Ovary (tissue), 9 donors: Measurements from ENCODE around the gene TNS1. TPM values are rescaled to one million over a fixed set of nuclear protein-coding genes. Genes with fewer than 3 reads are reported as not detected.

ENCODE experiments used
- DNase-seq, 5 donors: peaks; one replicate each; pipeline ENCODE4 v3.0.0-alpha.2; 2019 to 2020
- H3K27ac ChIP-seq, 2 donors: fragments of 200-600 bp; one replicate each; pipeline versions ENCODE4 v1.5.1 to v1.8.0; 2019 to 2022
- H3K27me3 ChIP-seq: fragments of 200-600 bp; one replicate; pipeline ENCODE4 v1.8.0; 2022
- H3K36me3 ChIP-seq: fragments of 200-600 bp; sonication (generic); one replicate; pipeline ENCODE4 v1.5.1; 2019
- H3K4me1 ChIP-seq: one replicate; pipeline ENCODE4 v1.8.1; 2013; ENCODE audit warnings: mild to moderate bottlenecking, moderate library complexity; ENCODE audit not compliant: insufficient read depth
- H3K4me3 ChIP-seq: fragments of 200-600 bp; sonication (generic); one replicate; pipeline ENCODE4 v1.5.1; 2017
- H3K9me3 ChIP-seq, 2 donors: fragments of 200-600 bp in 1 of 2; sonication (generic) in 1 of 2; one replicate each; pipeline versions ENCODE4 v1.5.1 to v1.8.1; 2013 to 2019; ENCODE audit warnings: mild to moderate bottlenecking in 1 of 2, moderate library complexity in 1 of 2
- EP300 ChIP-seq: sonication (generic); formaldehyde crosslinking; IDR thresholded peaks from one replicate; pipeline ENCODE4 v1.6.1; 2017; ENCODE audit warnings: antibody characterized with exemption
- POLR2A ChIP-seq: fragments of 450-650 bp; IDR thresholded peaks from one replicate; pipeline ENCODE4 v1.6.1; 2017; ENCODE audit warnings: antibody characterized with exemption, mild to moderate bottlenecking, moderate library complexity
- WGBS, 3 donors: extraction: QIAGEN DNeasy Blood & Tissue Kit in 1 of 3; methylation state at CpG; one replicate each; pipeline versions ENCODE4 v1.1.5 to v1.1.7; 2013 to 2017; 5-methylcytosine and 5-hydroxymethylcytosine counted together
- intact Hi-C, 4 donors: fragments of 100-400 bp; cut with DNase I; formaldehyde crosslinking; loops; one replicate each; pipeline versions ENCODE4 v1.11.0 to v1.15.1; 2022 to 2023
- polyA plus RNA-seq, 2 donors: library from polyadenylated mRNA; stranded (reverse); fragments of 200-250 nt in 1 of 2; fragments of 350-450 nt in 1 of 2; fragmentation: Illumina TruSeq in 1 of 2; extraction: RNeasy Lipid Tissue Mini Kit (QIAGEN cat#74804) in 1 of 2; gene quantifications; one replicate each; pipeline ENCODE4 v1.2.3, GENCODE V29; 2013 to 2014
- total RNA-seq, 7 donors: library from RNA; depleted of rRNA in 2 of 7; stranded (reverse); fragments of >200 nt in 2 of 7; fragmentation: NEBNext Ultra II Directional in 3 of 7; extraction: Animal tissue kit (Norgen Biotek cat#: 25700) in 3 of 7; gene quantifications; one replicate each; pipeline versions ENCODE4 v1.1.0 to v1.2.4, GENCODE V29; 2016 to 2023
- TF ChIP-seq, protein P1 (sequence below), 3 donors: fragments of 450-650 bp in 2 of 3; fragments of 200-600 bp in 1 of 3; IDR thresholded peaks; one replicate each; pipeline versions ENCODE4 v1.5.1 to v1.8.0; 2016 to 2022; ENCODE audit warnings: antibody characterized with exemption in 3 of 3, mild to moderate bottlenecking in 1 of 3
- donor health status: DM: no; HTN: no; CAD: no; lungs with moderate emphysema.
- donor health status: DM: no; HTN: no; CAD: no.
- donor health status: Bipolar disorder and iron deficiency.
- donor health status: DM: yes; HTN: yes; CAD: no.
- donor health status: DM: no; HTN: no; CAD: no.
- donor health status: DM: yes; HTN: yes; CAD: no.

TNS1 gene
- total and polyA plus RNA-seq, 9 donors: 140 to 568 (median 356) TPM

DNA sequence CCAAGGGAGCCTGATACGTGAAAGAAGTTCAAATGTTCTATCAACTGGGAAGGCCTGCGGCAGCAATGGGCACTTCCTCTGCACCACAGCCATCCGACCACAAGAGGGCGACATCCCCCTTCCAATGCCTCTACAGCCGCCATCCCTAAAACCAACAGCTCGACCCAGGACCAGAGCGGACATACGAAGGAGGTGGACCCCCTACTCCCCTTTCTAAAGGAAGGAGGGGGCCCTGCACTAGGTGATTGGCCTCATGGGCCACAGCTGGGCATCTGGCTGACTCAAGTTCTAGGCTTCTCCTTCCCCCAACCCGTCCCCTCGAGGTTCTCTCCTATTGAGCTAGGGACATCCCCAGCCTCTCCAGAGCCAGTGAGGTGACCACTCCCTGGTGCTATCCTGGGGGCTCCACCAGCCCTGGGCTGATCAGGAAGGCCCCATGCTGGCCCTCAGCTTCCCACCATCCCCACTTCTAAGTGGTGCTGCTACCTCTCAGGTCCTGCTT, 217.2 kb downstream of the TNS1 start:
- Histone ChIP-seq H3K27me3 (no peaks in the 10 kb centered on the region), H3K4me1 (peaks cover 1% of the 10 kb centered on the region), H3K4me3 (no peak overlapping the region), H3K36me3 (no peaks in the 10 kb centered on the region), H3K9me3 (no peaks in the 10 kb centered on the region), H3K27ac (no peak overlapping the region)
- intact Hi-C loops: loop anchor here (1.0 to 10.0 kb wide), 7 partner anchors 102 to 283 kb away; partner anchors contain the start of gene RUFY4 (in 3 of the 4)
- TF ChIP-seq, protein P1, sequence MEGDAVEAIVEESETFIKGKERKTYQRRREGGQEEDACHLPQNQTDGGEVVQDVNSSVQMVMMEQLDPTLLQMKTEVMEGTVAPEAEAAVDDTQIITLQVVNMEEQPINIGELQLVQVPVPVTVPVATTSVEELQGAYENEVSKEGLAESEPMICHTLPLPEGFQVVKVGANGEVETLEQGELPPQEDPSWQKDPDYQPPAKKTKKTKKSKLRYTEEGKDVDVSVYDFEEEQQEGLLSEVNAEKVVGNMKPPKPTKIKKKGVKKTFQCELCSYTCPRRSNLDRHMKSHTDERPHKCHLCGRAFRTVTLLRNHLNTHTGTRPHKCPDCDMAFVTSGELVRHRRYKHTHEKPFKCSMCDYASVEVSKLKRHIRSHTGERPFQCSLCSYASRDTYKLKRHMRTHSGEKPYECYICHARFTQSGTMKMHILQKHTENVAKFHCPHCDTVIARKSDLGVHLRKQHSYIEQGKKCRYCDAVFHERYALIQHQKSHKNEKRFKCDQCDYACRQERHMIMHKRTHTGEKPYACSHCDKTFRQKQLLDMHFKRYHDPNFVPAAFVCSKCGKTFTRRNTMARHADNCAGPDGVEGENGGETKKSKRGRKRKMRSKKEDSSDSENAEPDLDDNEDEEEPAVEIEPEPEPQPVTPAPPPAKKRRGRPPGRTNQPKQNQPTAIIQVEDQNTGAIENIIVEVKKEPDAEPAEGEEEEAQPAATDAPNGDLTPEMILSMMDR (IDR thresholded peaks at IDR 0.05): peak; percentile 90 to 95 (median 94)
- peak; percentile 31 for TF ChIP-seq POLR2A
- TF ChIP-seq EP300: no peak
- WGBS, 3 donors: 15 to 21% (median 16%) methylated on average over 10 of the region's 10 CpGs
- peak; percentile 73 to 90 (median 89) for DNase-seq

DNA sequence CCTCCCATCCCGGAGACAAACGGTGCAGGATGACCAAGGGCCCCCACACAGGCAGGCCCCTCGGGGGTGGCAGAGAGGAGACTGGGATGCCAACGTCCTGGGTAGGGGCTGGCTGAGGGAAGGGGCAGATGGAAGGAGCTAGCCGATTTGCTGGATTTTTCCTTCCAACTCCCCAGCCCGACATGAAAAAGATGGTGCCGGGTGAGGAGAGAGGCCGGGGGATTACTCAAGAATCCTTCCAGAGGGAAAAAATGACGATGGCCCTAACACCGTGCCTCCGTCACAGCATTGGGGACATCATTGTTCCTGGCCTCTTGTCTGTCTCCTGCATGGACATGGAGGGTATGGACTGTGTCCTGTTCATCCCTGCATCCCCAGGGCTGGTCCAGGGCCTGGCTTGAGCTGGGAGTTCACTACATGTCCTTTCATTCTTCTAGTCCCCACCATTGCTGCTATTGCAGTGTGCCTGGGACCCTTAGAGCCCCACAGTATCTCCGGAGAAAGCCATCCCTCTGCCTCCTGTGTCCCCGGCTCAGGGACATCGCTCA, 217.7 kb downstream of the TNS1 start:
- TF ChIP-seq, protein P1 (IDR thresholded peaks at IDR 0.05): no peak
- no peak for TF ChIP-seq EP300
- TF ChIP-seq POLR2A: no peak
- peak in 1 of 5 donors; percentile 18 for DNase-seq
- intact Hi-C loops: loop anchor here (1.0 to 10.0 kb wide), 7 partner anchors 102 to 284 kb away; partner anchors contain the start of gene RUFY4 (in 3 of the 4)
- 64 to 68% (median 65%) methylated on average over 14 of the region's 14 CpGs for WGBS, 3 donors
- no peaks in the 10 kb centered on the region for H3K9me3 ChIP-seq
- H3K27me3 ChIP-seq: no peaks in the 10 kb centered on the region
- H3K4me1 ChIP-seq: no peaks in the 10 kb centered on the region
- no peak overlapping the region for H3K27ac ChIP-seq
- no peaks in the 10 kb centered on the region for H3K36me3 ChIP-seq
- H3K4me3 ChIP-seq: no peak overlapping the region

DNA sequence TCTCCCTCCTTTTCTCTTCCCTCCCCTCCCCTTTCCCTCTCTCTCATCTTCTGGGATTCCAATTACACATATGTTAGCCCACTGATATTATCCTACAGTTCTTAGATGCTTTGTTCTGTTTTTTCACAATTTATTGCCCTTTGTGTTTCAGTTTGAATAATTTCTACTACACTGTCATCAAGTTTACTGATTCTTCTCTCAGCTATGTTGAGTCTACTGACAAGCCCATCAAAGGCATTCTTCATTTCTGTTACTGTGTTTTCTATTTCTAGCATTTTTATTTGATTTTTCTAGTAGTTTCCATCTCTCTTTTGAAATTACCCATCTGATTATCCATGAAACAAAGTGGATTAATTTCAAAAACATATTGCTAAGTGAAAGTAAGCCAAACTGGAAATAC, 219.6 kb downstream of the TNS1 start:
- Histone ChIP-seq H3K27ac (no peak overlapping the region), H3K36me3 (no peaks in the 10 kb centered on the region), H3K4me3 (no peak overlapping the region), H3K4me1 (no peaks in the 10 kb centered on the region), H3K9me3 (no peaks in the 10 kb centered on the region), H3K27me3 (no peaks in the 10 kb centered on the region)
- DNase-seq: no peak
- intact Hi-C loops: loop anchor here in 3 of 4 donors (10.0 kb wide), 2 partner anchors 252 to 282 kb away; partner anchors contain the start of gene RUFY4 (in 2 of the 3)
- TF ChIP-seq, protein P1 (IDR thresholded peaks at IDR 0.05): no peak
- no peak for TF ChIP-seq POLR2A
- no peak for TF ChIP-seq EP300

DNA sequence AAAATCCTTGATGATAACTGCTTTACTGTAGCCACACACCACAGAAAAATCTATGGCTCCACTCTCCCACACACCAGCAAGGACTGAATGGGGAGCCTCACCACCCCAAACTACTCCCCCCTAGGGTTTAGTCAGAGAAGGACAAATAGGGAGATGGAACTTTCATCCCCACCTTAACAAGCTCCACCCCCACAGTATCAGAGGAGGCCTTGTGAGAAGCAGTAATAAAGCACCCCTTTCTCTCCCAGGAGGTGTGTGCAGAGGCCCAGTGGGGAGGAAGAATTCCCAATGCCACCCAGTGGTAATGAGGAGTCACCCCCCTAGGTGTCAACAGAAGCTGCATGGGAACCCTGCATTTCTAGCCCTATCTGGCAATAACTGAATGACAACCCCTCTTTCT, 224.9 kb downstream of the TNS1 start:
- Histone ChIP-seq H3K27ac (peak overlapping the region in 1 of 2 donors; percentile 4), H3K27me3 (no peaks in the 10 kb centered on the region), H3K9me3 (no peaks in the 10 kb centered on the region), H3K4me3 (no peak overlapping the region), H3K36me3 (no peaks in the 10 kb centered on the region), H3K4me1 (peaks cover 4% of the 10 kb centered on the region)
- intact Hi-C loops: no loop called here
- DNase-seq: no peak
- TF ChIP-seq EP300 (no peak), POLR2A (no peak)
- TF ChIP-seq, protein P1 (IDR thresholded peaks at IDR 0.05): no peak
